Right forelimb (tissue), 1 donor: ENCODE measurements around the gene CFAP221.

ENCODE experiments used
- DNase-seq: peaks from one replicate; pipeline ENCODE4 v3.0.0-alpha.2; 2018

The CFAP221 gene

GRCh38 chr2:119544075-119544938, at the start of gene CFAP221:
Gene CFAP221 (plus strand): TSS chr2:119544449. CDS start chr2:119546132, 1,683 bp downstream.
- peak; percentile 85 for DNase-seq

- DNase-seq, result no peak
These were observed 48.3 kb upstream of the CFAP221 start for GRCh38 chr2:119495948-119496347.

- DNase-seq, result no peak
These were observed 47.6 kb upstream of the CFAP221 start for GRCh38 chr2:119496682-119497081.

- no peak for DNase-seq
These were observed 35.5 kb upstream of the CFAP221 start for GRCh38 chr2:119508756-119509155.

GRCh38 chr2:119511989-119512388, 32.3 kb upstream of the CFAP221 start:
- DNase-seq, result no peak

GRCh38 chr2:119512946-119513345, 31.3 kb upstream of the CFAP221 start:
- no peak for DNase-seq

- no peak for DNase-seq
These were observed 30.4 kb upstream of the CFAP221 start for GRCh38 chr2:119513832-119514231.

GRCh38 chr2:119516121-119516520, 28.1 kb upstream of the CFAP221 start:
- no peak for DNase-seq

- DNase-seq, result no peak
These were observed 26.8 kb upstream of the CFAP221 start for GRCh38 chr2:119517433-119517832.

GRCh38 chr2:119518401-119519056, 25.7 kb upstream of the CFAP221 start:
- no peak for DNase-seq

GRCh38 chr2:119519057-119519408, 25.2 kb upstream of the CFAP221 start:
- DNase-seq, result no peak

- DNase-seq, result no peak
These were observed 23.4 kb upstream of the CFAP221 start for GRCh38 chr2:119520696-119521432.

- no peak for DNase-seq
These were observed 22.7 kb upstream of the CFAP221 start for GRCh38 chr2:119521433-119522050.

GRCh38 chr2:119522671-119523070, 21.6 kb upstream of the CFAP221 start:
- DNase-seq, result no peak

- DNase-seq, result no peak
These were observed 20.8 kb upstream of the CFAP221 start for GRCh38 chr2:119523383-119523951.

- no peak for DNase-seq
These were observed 20.1 kb upstream of the CFAP221 start, which contains the start of gene SCTR for GRCh38 chr2:119523952-119524694. Gene SCTR (minus strand): TSS chr2:119524483. CDS start chr2:119524226, 257 bp downstream.

- no peak for DNase-seq
These were observed 18.6 kb upstream of the CFAP221 start for GRCh38 chr2:119525614-119526013.

GRCh38 chr2:119527999-119528398, 16.2 kb upstream of the CFAP221 start:
- DNase-seq, result no peak

- DNase-seq, result no peak
These were observed 13.0 kb upstream of the CFAP221 start for GRCh38 chr2:119531292-119531691.

- DNase-seq, result no peak
These were observed 10.7 kb upstream of the CFAP221 start for GRCh38 chr2:119533560-119533959.

- DNase-seq, result no peak
These were observed 8.0 kb upstream of the CFAP221 start for GRCh38 chr2:119536211-119536610.

- DNase-seq, result no peak
These were observed 7.5 kb upstream of the CFAP221 start for GRCh38 chr2:119536707-119537106.
